ENCODE measurements around the gene TIGD4. TPM values are rescaled to one million over a fixed set of nuclear protein-coding genes. Genes with fewer than 3 reads are reported as not detected.

The TIGD4 gene
- total RNA-seq, 1 donor: 0.27 TPM

- DNase-seq (ENCODE audit: low read depth): no peak
- no peak overlapping the region for H3K4me3 ChIP-seq (ENCODE audit: low read depth, low read length)
- TF ChIP-seq, protein P1, sequence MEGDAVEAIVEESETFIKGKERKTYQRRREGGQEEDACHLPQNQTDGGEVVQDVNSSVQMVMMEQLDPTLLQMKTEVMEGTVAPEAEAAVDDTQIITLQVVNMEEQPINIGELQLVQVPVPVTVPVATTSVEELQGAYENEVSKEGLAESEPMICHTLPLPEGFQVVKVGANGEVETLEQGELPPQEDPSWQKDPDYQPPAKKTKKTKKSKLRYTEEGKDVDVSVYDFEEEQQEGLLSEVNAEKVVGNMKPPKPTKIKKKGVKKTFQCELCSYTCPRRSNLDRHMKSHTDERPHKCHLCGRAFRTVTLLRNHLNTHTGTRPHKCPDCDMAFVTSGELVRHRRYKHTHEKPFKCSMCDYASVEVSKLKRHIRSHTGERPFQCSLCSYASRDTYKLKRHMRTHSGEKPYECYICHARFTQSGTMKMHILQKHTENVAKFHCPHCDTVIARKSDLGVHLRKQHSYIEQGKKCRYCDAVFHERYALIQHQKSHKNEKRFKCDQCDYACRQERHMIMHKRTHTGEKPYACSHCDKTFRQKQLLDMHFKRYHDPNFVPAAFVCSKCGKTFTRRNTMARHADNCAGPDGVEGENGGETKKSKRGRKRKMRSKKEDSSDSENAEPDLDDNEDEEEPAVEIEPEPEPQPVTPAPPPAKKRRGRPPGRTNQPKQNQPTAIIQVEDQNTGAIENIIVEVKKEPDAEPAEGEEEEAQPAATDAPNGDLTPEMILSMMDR (IDR thresholded peaks at IDR 0.05; ENCODE audit: insufficient read depth, low read length): no peak
Measured at GRCh38 chr4:152819026-152819645, 39.6 kb upstream of the TIGD4 start.

- TF ChIP-seq, protein P1 (IDR thresholded peaks at IDR 0.05; ENCODE audit: insufficient read depth, low read length): no peak
- no peak overlapping the region for H3K4me3 ChIP-seq (ENCODE audit: low read depth, low read length)
- DNase-seq (ENCODE audit: low read depth): peak; percentile 52
Measured at GRCh38 chr4:152817331-152817730, 37.8 kb upstream of the TIGD4 start.

- no peak overlapping the region for H3K4me3 ChIP-seq (ENCODE audit: low read depth, low read length)
- peak; percentile 27 for DNase-seq (ENCODE audit: low read depth)
- TF ChIP-seq, protein P1 (IDR thresholded peaks at IDR 0.05; ENCODE audit: insufficient read depth, low read length): no peak
Measured at GRCh38 chr4:152815078-152815477, 35.5 kb upstream of the TIGD4 start.

DNA sequence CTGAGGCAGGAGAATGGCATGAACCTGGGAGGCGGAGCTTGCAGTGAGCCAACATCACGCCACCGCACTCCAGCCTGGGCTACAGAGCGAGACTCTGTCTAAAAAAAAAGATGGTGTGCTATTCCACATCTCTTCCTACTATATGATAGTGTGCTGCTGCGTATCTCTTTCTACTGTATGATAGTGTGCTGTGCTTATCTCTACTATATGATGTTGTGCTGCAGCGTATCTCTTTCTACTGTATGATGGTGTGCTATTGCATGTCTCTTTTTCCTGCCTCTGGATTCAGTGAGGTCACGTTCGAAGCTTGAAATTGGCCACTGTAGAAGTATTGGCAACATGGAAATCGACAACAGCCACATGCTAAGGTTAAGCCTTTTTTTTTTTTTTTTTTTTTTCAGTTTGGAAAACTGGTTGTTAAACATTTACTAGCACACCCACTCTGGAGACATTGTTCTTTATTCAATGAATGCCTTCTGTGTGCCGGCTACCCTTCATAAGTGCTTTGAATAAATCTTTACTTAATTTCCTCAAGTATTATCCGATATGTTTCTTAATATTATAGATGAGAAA, 31.3 kb upstream of the TIGD4 start:
- TF ChIP-seq, protein P1 (IDR thresholded peaks at IDR 0.05; ENCODE audit: insufficient read depth, low read length): no peak
- no peak for DNase-seq (ENCODE audit: low read depth)
- no peak overlapping the region for H3K4me3 ChIP-seq (ENCODE audit: low read depth, low read length)

DNA sequence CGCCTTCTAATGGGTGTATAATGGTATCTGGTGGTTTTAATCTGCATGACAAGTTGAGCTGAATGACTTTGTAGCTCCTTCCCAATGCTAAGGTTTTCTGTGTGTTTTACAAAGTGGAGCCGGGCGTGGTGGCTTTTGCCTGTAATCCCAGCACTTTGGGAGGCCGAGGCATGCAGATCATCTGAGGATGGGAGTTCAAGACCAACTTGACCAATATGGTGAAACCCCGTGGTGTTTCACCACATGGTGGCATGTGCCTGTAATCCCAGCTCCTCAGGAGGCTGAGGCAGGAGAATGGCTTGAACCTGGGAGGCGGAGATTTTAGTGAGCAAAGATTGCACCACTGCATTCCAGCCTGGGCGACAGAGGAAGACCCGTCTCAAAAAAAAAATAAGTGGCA, 29.1 kb upstream of the TIGD4 start:
- TF ChIP-seq, protein P1 (IDR thresholded peaks at IDR 0.05; ENCODE audit: insufficient read depth, low read length): no peak

DNA sequence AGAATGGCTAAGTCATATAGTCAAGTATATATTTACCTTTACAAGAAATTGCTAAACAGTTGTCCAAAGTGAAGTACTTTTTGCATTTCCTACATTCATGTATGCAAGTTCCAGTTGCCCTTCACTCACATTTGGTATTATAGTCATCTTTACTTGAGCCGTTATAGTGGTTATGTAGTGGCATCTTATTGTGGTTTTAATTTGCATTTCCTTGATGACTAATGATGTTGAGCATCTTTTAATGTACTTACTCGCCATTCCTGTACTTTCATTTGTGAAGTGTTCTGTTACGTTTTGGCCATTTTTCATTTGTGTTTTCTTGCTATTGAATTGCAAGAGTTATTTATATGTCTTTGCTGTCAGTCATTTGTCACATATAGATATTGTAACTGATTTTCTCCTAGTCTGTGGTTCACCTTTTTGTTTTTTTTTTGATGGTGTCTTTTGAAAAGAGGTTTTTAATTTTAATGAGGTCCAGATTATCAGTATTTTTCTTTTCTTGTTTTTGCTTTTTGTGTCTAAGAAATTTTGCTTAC, 27.8 kb upstream of the TIGD4 start:
- no peak overlapping the region for H3K4me3 ChIP-seq (ENCODE audit: low read depth, low read length)
- no peak for DNase-seq (ENCODE audit: low read depth)
- TF ChIP-seq, protein P1 (IDR thresholded peaks at IDR 0.05; ENCODE audit: insufficient read depth, low read length): no peak

More for the DNA sequence above, 29.1 kb upstream of the TIGD4 start:
- H3K4me3 ChIP-seq (ENCODE audit: low read depth, low read length): no peak overlapping the region
- DNase-seq (ENCODE audit: low read depth): no peak
